KMS-11 (cell line): ENCODE data around the gene ARL4A.

Experiments
- H2AFZ ChIP-seq: fragments of 200-600 bp; sonication (generic); 2 replicates; pipeline ENCODE4 v1.6.1; 2016; ENCODE audit warnings: antibody characterized with exemption, mixed run types, low read depth
- H3K27ac ChIP-seq: fragments of 200-600 bp; sonication (generic); 2 replicates; pipeline ENCODE4 v1.6.1; 2016; ENCODE audit warnings: mild to moderate bottlenecking, mixed run types
- H3K27me3 ChIP-seq: fragments of 200-600 bp; sonication (generic); 2 replicates; pipeline ENCODE4 v1.6.1; 2017; ENCODE audit warnings: mild to moderate bottlenecking, low read depth, mixed run types, moderate library complexity; ENCODE audit not compliant: insufficient read depth
- H3K36me3 ChIP-seq: fragments of 200-600 bp; sonication (generic); 2 replicates; pipeline ENCODE4 v1.6.1; 2017; ENCODE audit warnings: mild to moderate bottlenecking, mixed run types; ENCODE audit not compliant: insufficient read depth
- H3K4me1 ChIP-seq: fragments of 200-600 bp; sonication (generic); 2 replicates; pipeline ENCODE4 v1.6.1; 2016; ENCODE audit warnings: mild to moderate bottlenecking, low read depth, mixed run types; ENCODE audit not compliant: poor library complexity, severe bottlenecking
- H3K4me2 ChIP-seq: fragments of 200-600 bp; sonication (generic); 2 replicates; pipeline ENCODE4 v1.7.0; 2016; ENCODE audit warnings: mild to moderate bottlenecking, mixed run types
- H3K4me3 ChIP-seq: fragments of 200-600 bp; sonication (generic); IDR thresholded peaks from 2 replicates; pipeline ENCODE4 v1.6.1; 2017; ENCODE audit warnings: low read depth, low read length, mixed read lengths; ENCODE audit not compliant: insufficient read depth
- H3K79me2 ChIP-seq: fragments of 200-600 bp; sonication (generic); 2 replicates; pipeline ENCODE4 v1.6.1; 2016; ENCODE audit warnings: low read depth, mixed run types; ENCODE audit not compliant: insufficient read depth
- H3K9ac ChIP-seq: fragments of 200-600 bp; sonication (generic); 2 replicates; pipeline ENCODE4 v1.6.1; 2016; ENCODE audit warnings: mild to moderate bottlenecking, mixed run types
- H4K20me1 ChIP-seq: fragments of 200-600 bp; sonication (generic); 2 replicates; pipeline ENCODE4 v1.6.1; 2016; ENCODE audit warnings: mild to moderate bottlenecking, mixed run types; ENCODE audit not compliant: insufficient read depth
- TF ChIP-seq, protein P1 (sequence below): fragments of 200-600 bp; sonication (generic); conservative IDR thresholded peaks from 2 replicates; pipeline ENCODE4 v1.6.1; 2017; ENCODE audit warnings: low read depth, mild to moderate bottlenecking, antibody characterized with exemption, low read length, moderate library complexity, mixed read lengths

Gene ARL4A

DNA sequence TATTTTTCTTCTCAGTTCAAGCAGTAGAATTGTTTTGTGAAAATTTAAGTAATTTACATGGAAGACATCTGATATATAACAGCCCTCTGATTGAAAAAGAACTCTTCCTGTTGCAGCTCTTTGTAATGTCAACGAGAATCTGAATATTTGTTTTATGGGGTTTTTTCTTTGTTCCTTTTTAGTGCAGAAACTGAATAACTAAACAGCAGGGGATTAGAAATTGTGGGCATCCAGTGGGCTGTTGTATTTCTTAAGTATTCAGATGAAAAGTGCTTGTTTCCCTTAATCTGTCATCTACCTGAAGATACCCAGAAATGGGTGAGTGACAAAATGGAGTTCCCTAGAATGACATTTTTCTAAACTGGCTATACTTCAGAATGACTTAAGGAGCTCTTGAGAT lies 7.4 kb downstream of the ARL4A start:
- H3K79me2 ChIP-seq: peaks cover 21% of the 10 kb centered on the region; the same call in 1 of the 2 replicates
- no peak overlapping the region for H3K27ac ChIP-seq
- TF ChIP-seq, protein P1, sequence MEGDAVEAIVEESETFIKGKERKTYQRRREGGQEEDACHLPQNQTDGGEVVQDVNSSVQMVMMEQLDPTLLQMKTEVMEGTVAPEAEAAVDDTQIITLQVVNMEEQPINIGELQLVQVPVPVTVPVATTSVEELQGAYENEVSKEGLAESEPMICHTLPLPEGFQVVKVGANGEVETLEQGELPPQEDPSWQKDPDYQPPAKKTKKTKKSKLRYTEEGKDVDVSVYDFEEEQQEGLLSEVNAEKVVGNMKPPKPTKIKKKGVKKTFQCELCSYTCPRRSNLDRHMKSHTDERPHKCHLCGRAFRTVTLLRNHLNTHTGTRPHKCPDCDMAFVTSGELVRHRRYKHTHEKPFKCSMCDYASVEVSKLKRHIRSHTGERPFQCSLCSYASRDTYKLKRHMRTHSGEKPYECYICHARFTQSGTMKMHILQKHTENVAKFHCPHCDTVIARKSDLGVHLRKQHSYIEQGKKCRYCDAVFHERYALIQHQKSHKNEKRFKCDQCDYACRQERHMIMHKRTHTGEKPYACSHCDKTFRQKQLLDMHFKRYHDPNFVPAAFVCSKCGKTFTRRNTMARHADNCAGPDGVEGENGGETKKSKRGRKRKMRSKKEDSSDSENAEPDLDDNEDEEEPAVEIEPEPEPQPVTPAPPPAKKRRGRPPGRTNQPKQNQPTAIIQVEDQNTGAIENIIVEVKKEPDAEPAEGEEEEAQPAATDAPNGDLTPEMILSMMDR: no peak
- H3K4me1 ChIP-seq: peaks cover 6% of the 10 kb centered on the region
- H4K20me1 ChIP-seq: no peaks in the 10 kb centered on the region
- no peak overlapping the region for H2AFZ ChIP-seq
- H3K36me3 ChIP-seq: no peaks in the 10 kb centered on the region
- no peak overlapping the region for H3K9ac ChIP-seq
- H3K4me2 ChIP-seq: no peak overlapping the region
- H3K4me3 ChIP-seq: no peak overlapping the region
- no peaks in the 10 kb centered on the region for H3K27me3 ChIP-seq

DNA sequence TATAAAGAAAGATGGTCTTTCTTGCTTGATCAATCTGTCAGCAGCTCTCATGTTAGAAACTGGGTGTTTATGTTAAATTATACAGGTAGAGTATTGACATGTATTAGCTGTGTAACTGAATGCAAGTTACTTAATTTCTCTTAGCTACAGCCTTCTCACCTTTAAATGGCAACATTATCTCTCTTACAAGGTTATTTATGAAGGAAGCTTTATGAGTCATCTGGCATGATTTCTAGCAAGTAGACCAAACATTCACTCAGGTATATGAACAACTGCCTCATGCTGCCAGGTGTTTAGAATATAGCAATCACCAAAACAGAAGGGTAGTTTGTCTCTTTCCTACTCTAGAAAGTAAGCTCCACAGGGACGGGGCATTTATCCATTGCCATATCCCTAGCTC lies 8.5 kb downstream of the ARL4A start:
- H3K4me1 ChIP-seq: no peaks in the 10 kb centered on the region
- H3K27me3 ChIP-seq: no peaks in the 10 kb centered on the region
- peaks cover 10% of the 10 kb centered on the region; the same call in 1 of the 2 replicates for H3K79me2 ChIP-seq
- TF ChIP-seq, protein P1: no peak
- H3K4me2 ChIP-seq: no peak overlapping the region
- no peaks in the 10 kb centered on the region for H3K36me3 ChIP-seq
- H3K4me3 ChIP-seq: no peak overlapping the region
- H3K9ac ChIP-seq: no peak overlapping the region
- H2AFZ ChIP-seq: no peak overlapping the region
- H4K20me1 ChIP-seq: no peaks in the 10 kb centered on the region
- no peak overlapping the region for H3K27ac ChIP-seq

DNA sequence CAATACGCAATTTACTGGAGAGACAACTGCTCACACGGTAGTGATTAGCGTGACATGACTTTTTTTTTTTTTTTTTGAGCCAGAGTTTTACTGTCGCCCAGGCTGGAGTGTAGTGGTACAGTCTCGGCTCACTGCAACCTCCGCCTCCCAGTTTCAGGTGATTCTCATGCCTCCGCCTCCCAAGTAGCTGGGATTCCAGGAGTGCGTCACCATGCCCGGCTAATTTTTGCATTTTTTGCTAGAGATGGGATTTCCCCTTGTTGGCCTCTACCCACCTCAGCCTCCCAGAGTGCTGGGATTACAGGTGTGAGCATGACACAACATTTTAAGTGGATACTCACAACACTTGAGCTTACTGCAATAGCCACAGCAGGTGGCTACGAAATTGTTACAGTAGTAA lies 11.9 kb downstream of the ARL4A start:
- Histone ChIP-seq H3K79me2 (no peaks in the 10 kb centered on the region), H2AFZ (no peak overlapping the region), H3K36me3 (no peaks in the 10 kb centered on the region), H3K4me3 (no peak overlapping the region), H3K27me3 (no peaks in the 10 kb centered on the region), H3K9ac (no peak overlapping the region), H3K4me1 (no peaks in the 10 kb centered on the region), H3K27ac (no peak overlapping the region), H4K20me1 (no peaks in the 10 kb centered on the region), H3K4me2 (no peak overlapping the region)
- TF ChIP-seq, protein P1: no peak

DNA sequence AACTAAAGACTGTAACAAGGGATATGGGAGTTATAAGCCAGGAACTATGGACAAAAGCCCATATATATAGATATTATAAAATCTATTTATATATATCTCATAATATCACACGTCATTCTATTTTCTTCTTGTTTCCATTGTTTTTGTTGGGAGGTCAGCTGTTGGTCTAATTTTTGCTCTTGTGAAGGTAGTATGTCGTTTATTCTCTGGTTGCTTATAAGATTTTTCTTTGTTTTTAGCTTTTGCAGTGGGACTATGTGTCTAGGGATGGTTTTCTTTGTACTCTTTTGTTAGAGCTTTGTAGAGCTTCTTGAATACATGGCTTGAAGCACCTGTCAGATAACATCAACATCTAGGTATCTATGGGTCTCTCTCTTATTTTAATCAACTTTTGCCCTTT lies 14.0 kb downstream of the ARL4A start:
- TF ChIP-seq, protein P1: no peak
- no peak overlapping the region for H3K4me2 ChIP-seq
- H4K20me1 ChIP-seq: no peaks in the 10 kb centered on the region
- H2AFZ ChIP-seq: no peak overlapping the region
- no peaks in the 10 kb centered on the region for H3K27me3 ChIP-seq
- H3K36me3 ChIP-seq: no peaks in the 10 kb centered on the region
- no peak overlapping the region for H3K27ac ChIP-seq
- H3K79me2 ChIP-seq: no peaks in the 10 kb centered on the region
- no peak overlapping the region for H3K4me3 ChIP-seq
- no peaks in the 10 kb centered on the region for H3K4me1 ChIP-seq
- H3K9ac ChIP-seq: no peak overlapping the region
